Tibial nerve (tissue), 4 donors: ENCODE data around the gene PRDM4. TPM values are rescaled to one million over a fixed set of nuclear protein-coding genes. Genes with fewer than 3 reads are reported as not detected.

Source experiments
- DNase-seq, 2 donors: peaks; one replicate each; pipeline ENCODE4 v3.0.0-alpha.2; 2019; ENCODE audit warnings: low spot score in 2 of 2
- H3K27ac ChIP-seq, 4 donors: fragments of 200-600 bp; sonication (generic) in 3 of 4; one replicate each; pipeline ENCODE4 v1.5.1; 2017 to 2019; ENCODE audit warnings: mild to moderate bottlenecking in 1 of 4
- H3K27me3 ChIP-seq, 2 donors: fragments of 200-600 bp; sonication (generic) in 1 of 2; one replicate each; pipeline versions ENCODE4 v1.5.1 to v1.6.0; 2017 to 2019
- H3K36me3 ChIP-seq, 3 donors: fragments of 200-600 bp; sonication (generic); one replicate each; pipeline ENCODE4 v1.5.1; 2018 to 2019
- H3K4me1 ChIP-seq, 4 donors: fragments of 200-600 bp; sonication (generic) in 3 of 4; one replicate each; pipeline ENCODE4 v1.5.1; 2017 to 2019
- H3K4me3 ChIP-seq, 4 donors: fragments of 200-600 bp; sonication (generic) in 3 of 4; one replicate each; pipeline ENCODE4 v1.5.1; 2017 to 2019; ENCODE audit warnings: mild to moderate bottlenecking in 1 of 4, moderate library complexity in 1 of 4
- H3K9me3 ChIP-seq, 4 donors: fragments of 200-600 bp; sonication (generic) in 3 of 4; one replicate each; pipeline ENCODE4 v1.5.1; 2017 to 2019
- EP300 ChIP-seq, 2 donors: sonication (generic); formaldehyde crosslinking; IDR thresholded peaks; one replicate each; pipeline ENCODE4 v1.6.1; 2017; ENCODE audit warnings: antibody characterized with exemption in 2 of 2, mild to moderate bottlenecking in 1 of 2
- POLR2A ChIP-seq, 2 donors: fragments of 450-650 bp; IDR thresholded peaks; one replicate each; pipeline ENCODE4 v1.6.1; 2017; ENCODE audit warnings: antibody characterized with exemption in 2 of 2, mild to moderate bottlenecking in 2 of 2, moderate library complexity in 2 of 2
- WGBS, 2 donors: methylation state at CpG; one replicate each; pipeline ENCODE4 v1.1.5; 2018; 5-methylcytosine and 5-hydroxymethylcytosine counted together
- total RNA-seq, 4 donors: library from RNA; depleted of rRNA; stranded (reverse); fragments of >200 nt; gene quantifications; one replicate each; pipeline ENCODE4 v1.1.0, GENCODE V29; 2016
- TF ChIP-seq, protein P1 (sequence below), 5 experiments: fragments of 200-600 bp in 3 of 5; fragments of 450-650 bp in 2 of 5; sonication (generic) in 3 of 5; IDR thresholded peaks; one replicate each; pipeline ENCODE4 v1.5.1; 2016 to 2019; ENCODE audit warnings: antibody characterized with exemption in 5 of 5, mild to moderate bottlenecking in 3 of 5, moderate library complexity in 2 of 5

PRDM4 gene
- total RNA-seq, 4 donors from 2014 or later, result 25.6 to 36.9 (median 34.7) TPM

DNA sequence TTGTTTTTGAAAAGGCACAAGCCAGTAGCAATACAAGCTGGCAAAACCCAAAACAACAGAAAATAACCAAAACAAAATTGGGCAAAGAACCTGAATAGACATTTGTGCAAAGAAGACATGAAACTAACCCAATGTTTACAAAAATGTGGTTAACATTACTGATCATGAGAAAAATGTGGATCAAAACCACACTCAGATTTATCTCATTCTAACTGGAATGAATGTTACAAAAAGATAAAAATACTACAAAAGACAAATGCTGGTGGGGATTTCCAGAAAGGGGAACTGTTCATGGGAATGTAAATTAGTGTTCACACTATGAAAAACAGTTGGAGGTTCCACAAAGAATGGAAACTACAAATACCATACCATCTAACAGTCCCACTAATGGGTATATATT lies 40.2 kb upstream of the PRDM4 start:
- no peaks in the 10 kb centered on the region for H3K36me3 ChIP-seq
- no peak overlapping the region for H3K27ac ChIP-seq
- no peaks in the 10 kb centered on the region for H3K9me3 ChIP-seq
- TF ChIP-seq EP300 (IDR thresholded peaks at IDR 0.05), result no peak
- TF ChIP-seq, protein P1, sequence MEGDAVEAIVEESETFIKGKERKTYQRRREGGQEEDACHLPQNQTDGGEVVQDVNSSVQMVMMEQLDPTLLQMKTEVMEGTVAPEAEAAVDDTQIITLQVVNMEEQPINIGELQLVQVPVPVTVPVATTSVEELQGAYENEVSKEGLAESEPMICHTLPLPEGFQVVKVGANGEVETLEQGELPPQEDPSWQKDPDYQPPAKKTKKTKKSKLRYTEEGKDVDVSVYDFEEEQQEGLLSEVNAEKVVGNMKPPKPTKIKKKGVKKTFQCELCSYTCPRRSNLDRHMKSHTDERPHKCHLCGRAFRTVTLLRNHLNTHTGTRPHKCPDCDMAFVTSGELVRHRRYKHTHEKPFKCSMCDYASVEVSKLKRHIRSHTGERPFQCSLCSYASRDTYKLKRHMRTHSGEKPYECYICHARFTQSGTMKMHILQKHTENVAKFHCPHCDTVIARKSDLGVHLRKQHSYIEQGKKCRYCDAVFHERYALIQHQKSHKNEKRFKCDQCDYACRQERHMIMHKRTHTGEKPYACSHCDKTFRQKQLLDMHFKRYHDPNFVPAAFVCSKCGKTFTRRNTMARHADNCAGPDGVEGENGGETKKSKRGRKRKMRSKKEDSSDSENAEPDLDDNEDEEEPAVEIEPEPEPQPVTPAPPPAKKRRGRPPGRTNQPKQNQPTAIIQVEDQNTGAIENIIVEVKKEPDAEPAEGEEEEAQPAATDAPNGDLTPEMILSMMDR (IDR thresholded peaks at IDR 0.05), result no peak
- H3K4me1 ChIP-seq, result no peaks in the 10 kb centered on the region
- H3K27me3 ChIP-seq, result no peaks in the 10 kb centered on the region
- DNase-seq, result no peak
- no peak overlapping the region for H3K4me3 ChIP-seq

DNA sequence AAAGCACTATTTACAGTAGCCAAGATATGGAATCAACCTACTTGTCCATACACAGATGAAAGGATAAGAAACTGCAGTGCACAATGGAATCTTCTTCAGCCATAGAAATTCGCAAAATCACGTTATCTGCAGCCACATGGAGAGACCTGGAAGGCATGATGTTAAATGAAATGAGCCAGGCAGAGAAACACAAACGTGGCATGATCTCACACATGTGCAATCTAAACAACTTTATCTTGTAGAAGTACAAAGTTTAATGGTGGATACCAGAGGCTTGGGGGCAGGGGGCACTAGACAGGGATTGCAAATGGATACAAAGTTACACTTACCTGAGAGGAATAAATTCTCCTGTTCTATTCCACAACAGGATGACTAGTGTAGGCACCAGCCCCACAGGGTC lies 37.6 kb upstream of the PRDM4 start:
- H3K4me3 ChIP-seq, result no peak overlapping the region
- TF ChIP-seq, protein P1 (IDR thresholded peaks at IDR 0.05), result no peak
- no peak for TF ChIP-seq POLR2A (IDR thresholded peaks at IDR 0.05)
- TF ChIP-seq EP300 (IDR thresholded peaks at IDR 0.05), result no peak
- 71 to 78% methylated on average over 3 of the region's 3 CpGs for WGBS, 2 donors
- no peaks in the 10 kb centered on the region for H3K27me3 ChIP-seq
- DNase-seq, result no peak
- H3K36me3 ChIP-seq, result no peaks in the 10 kb centered on the region
- no peak overlapping the region for H3K27ac ChIP-seq
- H3K4me1 ChIP-seq, result no peaks in the 10 kb centered on the region
- no peaks in the 10 kb centered on the region for H3K9me3 ChIP-seq

DNA sequence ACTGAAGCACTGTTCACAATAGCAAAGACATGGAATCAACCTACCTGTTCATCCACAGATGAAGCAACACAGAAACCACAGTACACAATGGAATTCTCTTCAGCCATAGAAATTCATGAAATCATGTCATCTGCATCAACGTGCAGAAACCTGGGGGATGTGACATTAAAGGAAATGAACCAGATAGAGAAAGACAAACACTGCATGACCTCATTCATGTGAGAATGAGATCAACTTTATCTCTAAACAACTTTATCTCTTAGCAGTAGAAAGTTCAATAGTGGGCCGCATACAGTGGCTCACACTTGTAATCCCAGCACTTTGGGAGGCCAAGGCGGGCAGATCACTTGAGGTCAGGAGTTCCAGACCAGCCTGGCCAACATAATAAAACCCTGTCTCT lies 33.5 kb upstream of the PRDM4 start:
- no peaks in the 10 kb centered on the region for H3K4me1 ChIP-seq
- TF ChIP-seq POLR2A (IDR thresholded peaks at IDR 0.05), result no peak
- TF ChIP-seq EP300 (IDR thresholded peaks at IDR 0.05), result no peak
- TF ChIP-seq, protein P1 (IDR thresholded peaks at IDR 0.05), result no peak
- H3K27ac ChIP-seq, result no peak overlapping the region
- no peaks in the 10 kb centered on the region for H3K9me3 ChIP-seq
- H3K4me3 ChIP-seq, result no peak overlapping the region
- H3K27me3 ChIP-seq, result no peaks in the 10 kb centered on the region
- DNase-seq, result no peak
- WGBS, 2 donors, result 78 to 79% methylated on average over 3 of the region's 3 CpGs
- H3K36me3 ChIP-seq, result no peaks in the 10 kb centered on the region

DNA sequence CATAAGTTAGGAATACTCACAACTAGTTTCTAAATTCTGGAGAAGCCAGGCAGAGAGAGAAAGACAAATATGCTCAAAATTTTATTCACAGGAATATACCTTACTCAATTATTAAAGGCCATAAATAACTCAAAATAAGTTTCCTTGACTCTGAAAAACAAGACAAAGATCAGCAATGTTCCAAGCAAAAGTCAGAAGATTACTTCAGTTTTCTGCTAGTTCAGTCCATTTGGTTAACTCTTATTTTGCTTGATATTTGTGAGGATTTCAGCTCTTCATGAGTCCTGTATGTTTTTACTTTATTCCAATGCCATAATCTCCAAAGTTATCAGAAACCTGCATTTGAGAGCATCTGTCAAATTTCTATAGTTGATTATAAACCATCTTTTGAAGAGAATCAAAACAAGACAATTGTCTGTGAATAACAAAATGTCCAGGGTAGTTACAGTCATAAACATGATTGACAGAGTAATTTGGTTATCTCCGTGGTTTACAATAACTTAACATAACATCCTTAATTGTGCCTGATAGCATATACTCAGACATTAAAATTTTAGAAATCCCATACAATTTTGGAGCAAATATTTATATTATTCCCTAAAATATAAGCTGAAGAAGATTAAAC lies 30.6 kb upstream of the PRDM4 start:
- WGBS, 2 donors, result 73 to 78% methylated on average over 1 of the region's 1 CpG
- Histone ChIP-seq H3K27me3 (no peaks in the 10 kb centered on the region), H3K36me3 (no peaks in the 10 kb centered on the region), H3K4me1 (no peaks in the 10 kb centered on the region), H3K27ac (no peak overlapping the region), H3K9me3 (no peaks in the 10 kb centered on the region), H3K4me3 (no peak overlapping the region)
- DNase-seq, result no peak
- TF ChIP-seq EP300 (IDR thresholded peaks at IDR 0.05), result no peak
- TF ChIP-seq, protein P1 (IDR thresholded peaks at IDR 0.05), result no peak
- no peak for TF ChIP-seq POLR2A (IDR thresholded peaks at IDR 0.05)

DNA sequence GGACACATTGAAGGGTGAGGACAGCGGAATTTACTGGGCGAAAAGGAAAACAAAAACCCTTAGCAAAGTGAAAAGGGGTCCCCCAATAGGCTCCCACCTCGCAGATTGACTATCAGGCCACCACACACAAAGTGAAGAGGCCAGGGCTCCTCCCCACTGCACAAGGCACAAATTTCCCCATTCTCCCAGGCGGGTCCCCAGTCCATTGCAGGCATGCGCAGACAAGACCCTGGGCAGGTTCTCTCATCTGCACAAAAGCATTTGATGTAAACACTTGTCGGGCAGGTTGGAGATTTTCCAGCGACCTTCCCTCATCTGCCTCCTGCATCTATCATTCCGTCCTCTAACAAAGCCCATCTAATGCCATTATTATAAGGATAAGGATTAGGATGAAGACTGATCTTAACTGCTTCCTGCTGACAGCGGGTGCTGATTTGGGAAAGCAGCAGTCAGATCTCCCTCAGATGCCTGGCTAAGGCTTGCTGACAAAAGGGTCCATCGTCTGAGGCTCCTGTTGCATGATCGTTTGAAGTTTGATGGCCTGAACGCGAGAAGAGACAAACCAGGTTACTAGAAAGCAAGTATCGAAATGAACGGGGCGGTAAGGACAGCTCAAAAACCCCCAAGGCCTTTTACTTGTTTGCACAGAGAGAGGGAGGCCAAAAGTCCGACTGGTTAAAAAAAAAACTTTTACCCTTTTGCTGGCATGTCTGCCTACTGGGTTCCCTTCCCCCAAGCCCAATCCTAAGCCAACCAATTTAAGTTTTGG lies 27.9 kb upstream of the PRDM4 start:
- no peaks in the 10 kb centered on the region for H3K9me3 ChIP-seq
- H3K27me3 ChIP-seq, result no peaks in the 10 kb centered on the region
- H3K4me3 ChIP-seq, result no peak overlapping the region
- no peaks in the 10 kb centered on the region for H3K4me1 ChIP-seq
- TF ChIP-seq EP300 (IDR thresholded peaks at IDR 0.05) (no peak), POLR2A (IDR thresholded peaks at IDR 0.05) (no peak)
- TF ChIP-seq, protein P1 (IDR thresholded peaks at IDR 0.05), result no peak
- DNase-seq, result no peak
- 72 to 75% methylated on average over 17 of the region's 17 CpGs for WGBS, 2 donors
- no peak overlapping the region for H3K27ac ChIP-seq
- H3K36me3 ChIP-seq, result no peaks in the 10 kb centered on the region
